Omental fat pad (tissue), 4 donors: Measurements from ENCODE around the gene C1GALT1C1L. TPM values are rescaled to one million over a fixed set of nuclear protein-coding genes. Genes with fewer than 3 reads are reported as not detected.

Experiments
- ATAC-seq: fragments of 150-250 bp; one replicate; pipeline ENCODE4 v1.9.1; 2016; ENCODE audit warnings: mild to moderate bottlenecking, moderate library complexity; ENCODE audit not compliant: low FRiP score
- DNase-seq: peaks from one replicate; pipeline ENCODE4 v3.0.0-alpha.2; 2019; ENCODE audit warnings: low spot score
- total RNA-seq, 4 donors: library from RNA; depleted of rRNA; stranded (reverse); fragments of >200 nt; gene quantifications; one replicate each; pipeline ENCODE4 v1.1.0, GENCODE V29; 2016
- TF ChIP-seq, protein P1 (sequence below), 3 donors: fragments of 450-650 bp; IDR thresholded peaks; one replicate each; pipeline ENCODE4 v1.5.1; 2016 to 2017; ENCODE audit warnings: antibody characterized with exemption in 3 of 3, mild to moderate bottlenecking in 3 of 3, moderate library complexity in 2 of 3

C1GALT1C1L gene
- total RNA-seq, 4 donors from 2014 or later: 0.56 to 2.2 (median 1.2) TPM; not detected in 1

DNA sequence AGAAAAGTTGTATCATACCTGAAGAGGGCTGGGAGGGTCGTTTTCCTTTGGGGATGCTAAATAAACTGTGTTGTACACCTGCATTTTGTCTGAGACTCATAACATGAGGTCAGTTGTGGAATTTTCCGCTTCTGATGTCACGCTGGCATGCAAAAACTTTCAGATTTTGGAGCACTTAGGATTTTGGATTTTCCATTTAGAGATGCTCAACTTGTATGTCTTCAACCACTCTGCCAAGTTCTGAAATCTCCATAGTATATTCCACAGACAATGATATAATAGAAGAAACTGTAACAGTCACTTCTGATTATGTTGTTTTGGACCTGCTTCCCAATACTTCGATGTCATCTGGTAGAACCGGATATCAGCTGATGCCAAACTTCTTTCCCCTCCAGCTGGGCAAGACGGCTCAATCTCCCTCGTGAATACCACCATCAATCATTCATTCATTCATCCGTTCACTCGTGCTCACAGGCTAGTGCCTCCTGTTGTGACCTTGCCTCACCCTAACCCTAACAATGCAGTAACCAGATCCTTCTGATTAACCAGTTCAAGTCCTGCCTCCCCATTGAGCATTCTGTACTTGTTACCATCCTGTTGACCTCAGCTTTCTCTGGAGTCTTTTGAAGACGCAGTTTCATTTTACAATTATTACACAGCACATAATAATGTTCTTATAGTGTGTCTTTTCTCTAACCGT lies 44.5 kb downstream of the C1GALT1C1L start:
- ATAC-seq (no peak), DNase-seq (no peak)
- TF ChIP-seq, protein P1, sequence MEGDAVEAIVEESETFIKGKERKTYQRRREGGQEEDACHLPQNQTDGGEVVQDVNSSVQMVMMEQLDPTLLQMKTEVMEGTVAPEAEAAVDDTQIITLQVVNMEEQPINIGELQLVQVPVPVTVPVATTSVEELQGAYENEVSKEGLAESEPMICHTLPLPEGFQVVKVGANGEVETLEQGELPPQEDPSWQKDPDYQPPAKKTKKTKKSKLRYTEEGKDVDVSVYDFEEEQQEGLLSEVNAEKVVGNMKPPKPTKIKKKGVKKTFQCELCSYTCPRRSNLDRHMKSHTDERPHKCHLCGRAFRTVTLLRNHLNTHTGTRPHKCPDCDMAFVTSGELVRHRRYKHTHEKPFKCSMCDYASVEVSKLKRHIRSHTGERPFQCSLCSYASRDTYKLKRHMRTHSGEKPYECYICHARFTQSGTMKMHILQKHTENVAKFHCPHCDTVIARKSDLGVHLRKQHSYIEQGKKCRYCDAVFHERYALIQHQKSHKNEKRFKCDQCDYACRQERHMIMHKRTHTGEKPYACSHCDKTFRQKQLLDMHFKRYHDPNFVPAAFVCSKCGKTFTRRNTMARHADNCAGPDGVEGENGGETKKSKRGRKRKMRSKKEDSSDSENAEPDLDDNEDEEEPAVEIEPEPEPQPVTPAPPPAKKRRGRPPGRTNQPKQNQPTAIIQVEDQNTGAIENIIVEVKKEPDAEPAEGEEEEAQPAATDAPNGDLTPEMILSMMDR (IDR thresholded peaks at IDR 0.05): no peak

Other genes with a start within 250 kb of the C1GALT1C1L start
- 10 to 100 TPM; 32.5 to 41.6 (median 39.0) TPM for gene THADA, start 80.4 kb downstream of the C1GALT1C1L start, total RNA-seq
- gene PLEKHH2, start 39.2 kb downstream of the C1GALT1C1L start, total RNA-seq: 10 to 100 TPM in 3 of 4 donors, 1 to 10 TPM in 1; 9.8 to 32.3 (median 27.0) TPM
- 10 to 100 TPM; 13.2 to 24.3 (median 17.1) TPM for gene DYNC2LI1, start 97.6 kb upstream of the C1GALT1C1L start, total RNA-seq
- not detected for gene ABCG5, start 162.4 kb upstream of the C1GALT1C1L start, total RNA-seq
- under 1 TPM in 1 of 4 donors, not detected in 3; 0.16 TPM for gene ABCG8, start 162.5 kb upstream of the C1GALT1C1L start, total RNA-seq